Dermis microvascular lymphatic vessel endothelial cell (primary cell): ENCODE data around the gene AFF2. TPM values are rescaled to one million over a fixed set of nuclear protein-coding genes. Genes with fewer than 3 reads are reported as not detected.
"Not testable (repeated sequence)": the region's sequence is repeated elsewhere in the genome, so short reads cannot be mapped to it uniquely, and the experiment has no call there.

Experiments used
- DNase-seq, 2 donors: peaks; one replicate each; pipeline versions ENCODE4 v3.0.0 to v3.0.0-alpha.2; 2010; ENCODE audit warnings: low read depth in 2 of 2
- total RNA-seq: library from RNA; depleted of rRNA; stranded (reverse); fragments of >200 nt; gene quantifications from 2 replicates; pipeline ENCODE4 v1.2.1, GENCODE V29; 2014

AFF2 gene
- total RNA-seq, 1 donor from 2014 or later = 0.26 TPM

- no peak for DNase-seq
Observed at GRCh38 chrX:148825696-148826095, 325.3 kb downstream of the AFF2 start.

- DNase-seq = no peak
Observed at GRCh38 chrX:148836741-148837140, 336.3 kb downstream of the AFF2 start.

- no peak for DNase-seq
Observed at GRCh38 chrX:148850631-148851030, 350.2 kb downstream of the AFF2 start.

- no peak for DNase-seq
Observed at GRCh38 chrX:148854306-148854705, 353.9 kb downstream of the AFF2 start.

GRCh38 chrX:148856505-148856904 is 356.1 kb downstream of the AFF2 start:
- no peak for DNase-seq

GRCh38 chrX:148865277-148866210 is 365.1 kb downstream of the AFF2 start:
- no peak for DNase-seq

- DNase-seq = no peak
Observed at GRCh38 chrX:148867596-148867995, 367.2 kb downstream of the AFF2 start.

- DNase-seq = no peak
Observed at GRCh38 chrX:148871422-148872160, 371.2 kb downstream of the AFF2 start.

- DNase-seq = no peak
Observed at GRCh38 chrX:148872161-148872535, 371.7 kb downstream of the AFF2 start.

- no peak for DNase-seq
Observed at GRCh38 chrX:148872881-148873280, 372.5 kb downstream of the AFF2 start.

GRCh38 chrX:148874636-148875246 is 374.3 kb downstream of the AFF2 start:
- DNase-seq = no peak

GRCh38 chrX:148878371-148878770 is 378.0 kb downstream of the AFF2 start:
- DNase-seq = no peak

GRCh38 chrX:148885203-148885602 is 384.8 kb downstream of the AFF2 start:
- no peak for DNase-seq

- DNase-seq = no peak
Observed at GRCh38 chrX:148893395-148893794, 393.0 kb downstream of the AFF2 start.

GRCh38 chrX:148902581-148902980 is 402.2 kb downstream of the AFF2 start:
- no peak for DNase-seq

GRCh38 chrX:148903176-148903575 is 402.8 kb downstream of the AFF2 start:
- no peak for DNase-seq

GRCh38 chrX:148904421-148905111 is 404.1 kb downstream of the AFF2 start:
- no peak for DNase-seq

- DNase-seq = no peak
Observed at GRCh38 chrX:148905400-148905799, 405.0 kb downstream of the AFF2 start.

- DNase-seq = not testable (repeated sequence)
Observed at GRCh38 chrX:148906628-148907027, 406.2 kb downstream of the AFF2 start.

GRCh38 chrX:148909758-148910157 is 409.3 kb downstream of the AFF2 start:
- no peak for DNase-seq

GRCh38 chrX:148913971-148914370 is 413.6 kb downstream of the AFF2 start:
- DNase-seq = no peak

GRCh38 chrX:148914783-148915182 is 414.4 kb downstream of the AFF2 start:
- no peak for DNase-seq
